GM12878 (cell line): ENCODE measurements around the gene FAM186B. TPM values are rescaled to one million over a fixed set of nuclear protein-coding genes. Genes with fewer than 3 reads are reported as not detected.

Source experiments
- ATAC-seq: fragments of 200-7000 bp; cut with Tn5 transposase; 3 replicates; pipeline ENCODE4 v1.9.1; 2020; ENCODE audit warnings: mild to moderate bottlenecking, moderate library complexity
- BruUV-seq: library from RNA; stranded (reverse); fragments of 400-500 nt; replicated peaks from 2 replicates; lab custom pipeline; 2021; lab: Mats Ljungman, UMichigan
- CTCF ChIA-PET: fragments of 300-600 bp; sonication (Branson Sonifier 250); formaldehyde crosslinking; extraction: SDS; loops from one replicate; lab custom pipeline; 2021; ENCODE audit warnings: inconsistent platforms; lab: Yijun Ruan, JAX
- POLR2A ChIA-PET: fragments of 350-600 bp; formaldehyde crosslinking; extraction: SDS; loops from one replicate; lab custom pipeline; 2021; ENCODE audit warnings: inconsistent platforms; lab: Charles Lee
- RAD21 ChIA-PET: fragments of 300-600 bp; sonication (Branson Sonifier 250); formaldehyde crosslinking; loops from one replicate; lab custom pipeline; 2023; ENCODE audit warnings: antibody characterized with exemption; ENCODE audit not compliant: unreplicated experiment; lab: Charles Lee
- SMC1A ChIA-PET: fragments of 300-600 bp; sonication (Branson Sonifier 250); formaldehyde crosslinking; loops from one replicate; lab custom pipeline; 2023; ENCODE audit not compliant: unreplicated experiment, uncharacterized antibody; lab: Charles Lee
- DNase-seq: peaks from one replicate; pipeline ENCODE4 v3.0.0-alpha.2; 2011; ENCODE audit warnings: low read depth, low spot score
- FAIRE-seq: peaks from 3 replicates; lab custom pipeline; 2011; peaks lifted over from hg19 to GRCh38; lab: Jason Lieb, UNC
- H2AFZ ChIP-seq: 2 replicates; pipeline ENCODE4 v1.6.0; 2011; ENCODE audit warnings: low read depth, low read length, control low read depth; ENCODE audit not compliant: control insufficient read depth
- H3K27ac ChIP-seq: 2 replicates; pipeline ENCODE4 v1.5.1; 2011; ENCODE audit warnings: control low read depth; ENCODE audit not compliant: control insufficient read depth, insufficient read depth
- H3K27me3 ChIP-seq, 2 experiments: replicated peaks in 1 of 2; 2 replicates each; pipeline versions ENCODE4 v1.6.0 to v1.6.1; 2011; ENCODE audit warnings: low read length in 1 of 2; ENCODE audit not compliant: control insufficient read depth in 2 of 2, insufficient read depth in 2 of 2
- H3K36me3 ChIP-seq, 2 experiments: 2 replicates each; pipeline ENCODE4 v1.5.1; 2011; ENCODE audit warnings: low read length in 1 of 2; ENCODE audit not compliant: control insufficient read depth in 2 of 2, insufficient read depth in 2 of 2
- H3K4me1 ChIP-seq: 2 replicates; pipeline ENCODE4 v1.6.1; 2011; ENCODE audit warnings: mild to moderate bottlenecking, low read length, moderate library complexity, mixed read lengths; ENCODE audit not compliant: control insufficient read depth, insufficient read depth
- H3K4me2 ChIP-seq: 2 replicates; pipeline ENCODE4 v1.6.0; 2011; ENCODE audit warnings: control low read depth; ENCODE audit not compliant: control insufficient read depth, insufficient read depth
- H3K4me3 ChIP-seq: fragments of 200-600 bp; sonication (generic); 2 replicates; pipeline ENCODE4 v1.5.1; 2016
- H3K79me2 ChIP-seq: 2 replicates; pipeline ENCODE4 v1.6.0; 2011; ENCODE audit warnings: low read length; ENCODE audit not compliant: control insufficient read depth, insufficient read depth
- H3K9ac ChIP-seq: 2 replicates; pipeline ENCODE4 v1.8.0; 2011; ENCODE audit warnings: low read length, control low read depth, mixed read lengths; ENCODE audit not compliant: control insufficient read depth, insufficient read depth
- H3K9me3 ChIP-seq: replicated peaks from 3 replicates; pipeline ENCODE4 v1.5.1; 2011; ENCODE audit warnings: mild to moderate bottlenecking, low read length; ENCODE audit not compliant: control insufficient read depth, insufficient read depth
- H4K20me1 ChIP-seq: 2 replicates; pipeline ENCODE4 v1.6.0; 2011; ENCODE audit not compliant: control insufficient read depth, insufficient read depth
- DPF2 ChIP-seq: fragments of 450-650 bp; IDR thresholded peaks from 2 replicates; pipeline ENCODE4 v1.6.1; 2017; ENCODE audit warnings: mild to moderate bottlenecking
- IKZF2 ChIP-seq, 2 experiments: fragments of 450-650 bp; IDR thresholded peaks; 2 replicates each; pipeline ENCODE4 v1.6.1; 2017; ENCODE audit warnings: mild to moderate bottlenecking in 2 of 2, moderate library complexity in 2 of 2
- POLR2AphosphoS5 ChIP-seq: IDR thresholded peaks from 2 replicates; pipeline ENCODE4 v1.6.1; 2011; ENCODE audit warnings: mild to moderate bottlenecking, low read length, inconsistent platforms
- SIN3A ChIP-seq: IDR thresholded peaks from 2 replicates; pipeline ENCODE4 v1.6.1; 2012; ENCODE audit warnings: low read depth, low read length, improper control_type of control experiment
- WRNIP1 ChIP-seq: IDR thresholded peaks from 2 replicates; pipeline ENCODE4 v1.6.1; 2011; ENCODE audit warnings: low read depth, low read length, improper control_type of control experiment, borderline replicate concordance
- YY1 ChIP-seq: IDR thresholded peaks from 2 replicates; pipeline ENCODE4 v1.6.1; 2011; ENCODE audit warnings: low read depth, mild to moderate bottlenecking, low read length
- WGBS: methylation state at CpG from one replicate; pipeline ENCODE4 v1.1.6; 2016; ENCODE audit warnings: low lambda C conversion rate; ENCODE audit not compliant: insufficient replicate concordance, insufficient coverage; ENCODE audit errors: missing lambda C conversion rate; 5-methylcytosine and 5-hydroxymethylcytosine counted together
- in situ Hi-C: fragments of 300-500 bp; cut with MboI; formaldehyde crosslinking; loops from 9 replicates; pipeline ENCODE4 v1.14.3; 2018; ENCODE audit warnings: mixed read lengths
- intact Hi-C: fragments of 100-400 bp; cut with micrococcal nuclease; formaldehyde crosslinking; loops from one replicate; pipeline ENCODE4 v1.14.2; 2022; ENCODE audit not compliant: unreplicated experiment
- polyA plus RNA-seq, 11 experiments: library from polyadenylated mRNA; depleted of rRNA in 4 of 11; unstranded in 6 of 11; stranded (reverse) in 5 of 11; fragments of >200 nt; fragmentation: Nextera tagmentation in 4 of 11; fragmentation: Illumina TruSeq in 1 of 11; extraction: Ambion mirVana in 4 of 11; extraction: Trizol in 1 of 11; gene quantifications; 1 replicate in 1 of 11; 2 replicates in 10 of 11; pipeline versions ENCODE4 v1.2.1 to v1.2.3, GENCODE V29; 2011 to 2016; ENCODE audit warnings: inconsistent platforms in 2 of 11, missing spikeins in 2 of 11, low read depth in 1 of 11
- total RNA-seq, 4 experiments: library from RNA; depleted of rRNA in 3 of 4; stranded (reverse); fragments of >200 nt in 3 of 4; fragmentation: Illumina TruSeq in 1 of 4; extraction: Trizol in 1 of 4; gene quantifications; 2 replicates each; pipeline versions ENCODE4 v1.2.1 to v1.2.3, GENCODE V29; 2013 to 2021
- TF ChIP-seq, protein P1 (sequence below): IDR thresholded peaks from 2 replicates; pipeline ENCODE4 v1.6.1; 2011; ENCODE audit warnings: borderline replicate concordance, low read depth, mild to moderate bottlenecking, moderate library complexity, mixed read lengths, low read length; ENCODE audit not compliant: insufficient read depth; ENCODE audit errors: extremely low read length
- TF ChIP-seq, protein P2 (sequence below): fragments of 450-650 bp; formaldehyde crosslinking; IDR thresholded peaks from 2 replicates; pipeline ENCODE4 v1.4.0; 2022; ENCODE audit warnings: mild to moderate bottlenecking, moderate library complexity
- TF ChIP-seq, protein P3 (sequence below): fragments of 450-650 bp; IDR thresholded peaks from 2 replicates; pipeline ENCODE4 v1.6.1; 2017; ENCODE audit warnings: antibody characterized with exemption, mild to moderate bottlenecking, moderate library complexity

Gene FAM186B
- total and polyA plus RNA-seq, 10 of the 15 experiments (the other 5 are each of a cell fraction or from before 2014, with no cell fraction given): 0.13 to 0.79 (median 0.51) TPM

DNA sequence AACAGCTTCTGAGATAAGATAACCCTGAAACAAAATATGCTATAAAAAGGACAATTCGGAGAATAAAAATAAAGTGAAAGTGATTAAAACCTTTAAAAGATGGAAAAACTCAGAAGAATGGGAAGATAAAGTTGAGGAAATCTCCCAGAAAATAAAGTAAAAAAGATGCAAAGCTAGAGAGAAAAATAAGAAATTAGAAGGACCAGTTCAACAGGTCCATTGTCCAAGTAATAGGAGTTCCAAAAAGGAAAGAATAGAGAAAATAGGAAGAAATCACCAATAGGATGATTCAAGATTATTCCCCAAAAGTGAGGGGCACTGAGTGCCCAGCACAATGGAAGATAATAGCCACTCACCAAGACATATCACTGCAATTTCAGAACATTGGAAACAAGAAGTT is 13.1 kb upstream of the FAM186B start:
- no peak overlapping the region for H2AFZ ChIP-seq
- TF ChIP-seq POLR2AphosphoS5 (no peak), DPF2 (no peak), YY1 (no peak)
- TF ChIP-seq, protein P1, sequence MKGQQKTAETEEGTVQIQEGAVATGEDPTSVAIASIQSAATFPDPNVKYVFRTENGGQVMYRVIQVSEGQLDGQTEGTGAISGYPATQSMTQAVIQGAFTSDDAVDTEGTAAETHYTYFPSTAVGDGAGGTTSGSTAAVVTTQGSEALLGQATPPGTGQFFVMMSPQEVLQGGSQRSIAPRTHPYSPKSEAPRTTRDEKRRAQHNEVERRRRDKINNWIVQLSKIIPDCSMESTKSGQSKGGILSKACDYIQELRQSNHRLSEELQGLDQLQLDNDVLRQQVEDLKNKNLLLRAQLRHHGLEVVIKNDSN: no peak
- DNase-seq: no peak
- H3K4me3 ChIP-seq: no peak overlapping the region
- H3K4me1 ChIP-seq: peaks cover 15% of the 10 kb centered on the region
- no peaks in the 10 kb centered on the region for H3K36me3 ChIP-seq
- H3K27ac ChIP-seq: no peak overlapping the region
- ChIA-PET POLR2A (interaction anchor here (0.8 kb wide), 1 partner anchor 155 kb away, joined by 4 read pairs; no protein-coding TSS in a partner anchor), CTCF (interaction anchor here (0.7 to 7.6 kb wide), 7 partner anchors 15 to 287 kb away, joined by 3 to 57 read pairs (median 4); no protein-coding TSS in a partner anchor), SMC1A (interaction anchor here (0.6 to 1.4 kb wide), 4 partner anchors 8 to 269 kb away, joined by 3 read pairs; no protein-coding TSS in a partner anchor), RAD21 (interaction anchor here (1.1 kb wide), 1 partner anchor 260 kb away, joined by 3 read pairs; no protein-coding TSS in a partner anchor)
- H4K20me1 ChIP-seq: no peaks in the 10 kb centered on the region
- H3K9me3 ChIP-seq: no peaks in the 10 kb centered on the region; the same call in 2 of the 3 replicates
- BruUV-seq: no TSS peak
- in situ Hi-C loops (no loop called here), intact Hi-C loops (no loop called here)
- no peaks in the 10 kb centered on the region for H3K27me3 ChIP-seq
- no peaks in the 10 kb centered on the region for H3K79me2 ChIP-seq
- no peak for FAIRE-seq
- ATAC-seq: no peak
- no peak overlapping the region for H3K9ac ChIP-seq
- 95% methylated on average over 1 of the region's 1 CpG for WGBS
- no peak overlapping the region for H3K4me2 ChIP-seq

DNA sequence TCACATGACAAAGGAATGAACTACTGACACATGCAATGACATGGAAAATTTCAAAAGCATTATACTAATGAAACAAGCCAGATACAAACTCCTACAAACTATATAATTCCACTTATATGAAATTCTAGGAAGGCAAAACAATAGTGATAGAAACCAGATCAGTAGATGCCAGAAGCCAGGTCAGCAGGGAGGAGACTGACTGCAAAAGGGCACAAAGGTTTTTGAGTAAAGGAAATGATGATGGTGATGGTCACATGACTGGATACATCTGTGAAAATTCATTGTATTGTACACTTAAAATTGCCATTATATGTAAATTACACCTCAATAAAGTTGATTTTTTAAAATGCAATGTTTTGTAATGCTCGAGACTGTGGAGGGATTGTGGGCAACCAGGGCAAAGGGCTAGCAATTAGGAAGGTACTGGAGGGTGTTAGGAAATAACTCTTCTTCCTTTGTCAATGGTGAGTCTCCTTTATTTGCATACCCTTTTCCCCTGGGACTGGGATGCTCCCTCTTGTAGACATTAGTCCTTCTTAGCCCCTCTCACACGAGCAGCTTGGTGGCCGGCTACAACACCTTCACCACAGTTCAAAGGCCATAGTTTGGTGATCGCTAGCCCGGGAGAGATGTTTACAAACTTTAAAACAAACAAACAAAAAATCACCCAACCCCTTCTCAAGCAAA is 11.2 kb upstream of the FAM186B start:
- RAD21 ChIA-PET: no interaction called here
- H4K20me1 ChIP-seq: no peaks in the 10 kb centered on the region
- H3K4me2 ChIP-seq: no peak overlapping the region
- intact Hi-C loops (no loop called here), in situ Hi-C loops (no loop called here)
- H3K27me3 ChIP-seq: no peaks in the 10 kb centered on the region
- DNase-seq (no peak), FAIRE-seq (no peak), ATAC-seq (no peak)
- peaks cover 8% of the 10 kb centered on the region for H3K4me1 ChIP-seq
- H2AFZ ChIP-seq: no peak overlapping the region
- H3K79me2 ChIP-seq: no peaks in the 10 kb centered on the region
- WGBS: 60% methylated on average over 5 of the region's 5 CpGs
- H3K4me3 ChIP-seq: no peak overlapping the region
- H3K27ac ChIP-seq: no peak overlapping the region
- no peaks in the 10 kb centered on the region for H3K36me3 ChIP-seq
- H3K9me3 ChIP-seq: no peaks in the 10 kb centered on the region; the same call in 2 of the 3 replicates
- CTCF ChIA-PET: no interaction called here
- SMC1A ChIA-PET: no interaction called here
- H3K9ac ChIP-seq: no peak overlapping the region
- no TSS peak for BruUV-seq
- POLR2A ChIA-PET: interaction anchor here (1.2 kb wide), 1 partner anchor 48 kb away, joined by 3 read pairs; no protein-coding TSS in a partner anchor
- TF ChIP-seq, protein P2, sequence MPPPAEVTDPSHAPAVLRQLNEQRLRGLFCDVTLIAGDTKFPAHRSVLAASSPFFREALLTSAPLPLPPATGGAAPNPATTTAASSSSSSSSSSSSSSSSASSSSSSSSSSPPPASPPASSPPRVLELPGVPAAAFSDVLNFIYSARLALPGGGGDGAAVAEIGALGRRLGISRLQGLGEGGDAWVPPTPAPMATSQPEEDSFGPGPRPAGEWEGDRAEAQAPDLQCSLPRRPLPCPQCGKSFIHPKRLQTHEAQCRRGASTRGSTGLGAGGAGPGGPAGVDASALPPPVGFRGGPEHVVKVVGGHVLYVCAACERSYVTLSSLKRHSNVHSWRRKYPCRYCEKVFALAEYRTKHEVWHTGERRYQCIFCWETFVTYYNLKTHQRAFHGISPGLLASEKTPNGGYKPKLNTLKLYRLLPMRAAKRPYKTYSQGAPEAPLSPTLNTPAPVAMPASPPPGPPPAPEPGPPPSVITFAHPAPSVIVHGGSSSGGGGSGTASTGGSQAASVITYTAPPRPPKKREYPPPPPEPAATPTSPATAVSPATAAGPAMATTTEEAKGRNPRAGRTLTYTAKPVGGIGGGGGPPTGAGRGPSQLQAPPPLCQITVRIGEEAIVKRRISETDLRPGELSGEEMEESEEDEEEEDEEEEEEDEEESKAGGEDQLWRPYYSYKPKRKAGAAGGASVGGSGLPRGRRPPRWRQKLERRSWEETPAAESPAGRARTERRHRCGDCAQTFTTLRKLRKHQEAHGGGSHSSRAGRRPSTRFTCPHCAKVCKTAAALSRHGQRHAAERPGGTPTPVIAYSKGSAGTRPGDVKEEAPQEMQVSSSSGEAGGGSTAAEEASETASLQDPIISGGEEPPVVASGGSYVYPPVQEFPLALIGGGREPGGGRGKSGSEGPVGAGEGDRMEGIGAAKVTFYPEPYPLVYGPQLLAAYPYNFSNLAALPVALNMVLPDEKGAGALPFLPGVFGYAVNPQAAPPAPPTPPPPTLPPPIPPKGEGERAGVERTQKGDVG: no peak
- TF ChIP-seq IKZF2 (IDR thresholded peaks at IDR 0.05) (no peak), WRNIP1 (no peak), SIN3A (no peak)
- TF ChIP-seq, protein P3, sequence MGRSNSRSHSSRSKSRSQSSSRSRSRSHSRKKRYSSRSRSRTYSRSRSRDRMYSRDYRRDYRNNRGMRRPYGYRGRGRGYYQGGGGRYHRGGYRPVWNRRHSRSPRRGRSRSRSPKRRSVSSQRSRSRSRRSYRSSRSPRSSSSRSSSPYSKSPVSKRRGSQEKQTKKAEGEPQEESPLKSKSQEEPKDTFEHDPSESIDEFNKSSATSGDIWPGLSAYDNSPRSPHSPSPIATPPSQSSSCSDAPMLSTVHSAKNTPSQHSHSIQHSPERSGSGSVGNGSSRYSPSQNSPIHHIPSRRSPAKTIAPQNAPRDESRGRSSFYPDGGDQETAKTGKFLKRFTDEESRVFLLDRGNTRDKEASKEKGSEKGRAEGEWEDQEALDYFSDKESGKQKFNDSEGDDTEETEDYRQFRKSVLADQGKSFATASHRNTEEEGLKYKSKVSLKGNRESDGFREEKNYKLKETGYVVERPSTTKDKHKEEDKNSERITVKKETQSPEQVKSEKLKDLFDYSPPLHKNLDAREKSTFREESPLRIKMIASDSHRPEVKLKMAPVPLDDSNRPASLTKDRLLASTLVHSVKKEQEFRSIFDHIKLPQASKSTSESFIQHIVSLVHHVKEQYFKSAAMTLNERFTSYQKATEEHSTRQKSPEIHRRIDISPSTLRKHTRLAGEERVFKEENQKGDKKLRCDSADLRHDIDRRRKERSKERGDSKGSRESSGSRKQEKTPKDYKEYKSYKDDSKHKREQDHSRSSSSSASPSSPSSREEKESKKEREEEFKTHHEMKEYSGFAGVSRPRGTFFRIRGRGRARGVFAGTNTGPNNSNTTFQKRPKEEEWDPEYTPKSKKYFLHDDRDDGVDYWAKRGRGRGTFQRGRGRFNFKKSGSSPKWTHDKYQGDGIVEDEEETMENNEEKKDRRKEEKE: no peak
